Smooth muscle cell (in vitro differentiated cells): ENCODE measurements around the gene KRT83. TPM values are rescaled to one million over a fixed set of nuclear protein-coding genes. Genes with fewer than 3 reads are reported as not detected.
"Not testable (repeated sequence)": the region's sequence is repeated elsewhere in the genome, so short reads cannot be mapped to it uniquely, and the experiment has no call there.

Experiments used
- DNase-seq: peaks from one replicate; lab custom pipeline; 2025; ENCODE audit not compliant: unreplicated experiment; lab: John Stamatoyannopoulos, UW
- H2AFZ ChIP-seq: fragments of 200-600 bp; sonication (generic); 2 replicates; pipeline ENCODE4 v1.6.0; 2016; ENCODE audit warnings: antibody characterized with exemption, low read depth, mild to moderate bottlenecking
- H3F3A ChIP-seq: fragments of 200-600 bp; sonication (generic); 2 replicates; pipeline ENCODE4 v1.6.0; 2017; ENCODE audit warnings: antibody characterized with exemption, low read depth
- H3K27ac ChIP-seq: fragments of 200-600 bp; sonication (generic); 2 replicates; pipeline ENCODE4 v1.5.1; 2016; ENCODE audit warnings: low read depth, mild to moderate bottlenecking
- H3K27me3 ChIP-seq: fragments of 200-600 bp; sonication (generic); 2 replicates; pipeline ENCODE4 v1.6.1; 2016; ENCODE audit warnings: low read depth, mild to moderate bottlenecking
- H3K36me3 ChIP-seq: fragments of 200-600 bp; sonication (generic); 2 replicates; pipeline ENCODE4 v1.5.1; 2016; ENCODE audit warnings: low read depth
- H3K4me1 ChIP-seq: fragments of 200-600 bp; sonication (generic); 2 replicates; pipeline ENCODE4 v1.5.1; 2016; ENCODE audit warnings: low read depth
- H3K4me2 ChIP-seq: fragments of 200-600 bp; sonication (generic); 2 replicates; pipeline ENCODE4 v1.6.0; 2016; ENCODE audit warnings: mild to moderate bottlenecking
- H3K4me3 ChIP-seq: fragments of 200-600 bp; sonication (generic); 2 replicates; pipeline ENCODE4 v1.5.1; 2016; ENCODE audit warnings: mild to moderate bottlenecking
- H3K79me2 ChIP-seq: fragments of 200-600 bp; sonication (generic); 2 replicates; pipeline ENCODE4 v1.6.0; 2016; ENCODE audit warnings: low read depth, mild to moderate bottlenecking
- H3K9ac ChIP-seq: fragments of 200-600 bp; sonication (generic); 2 replicates; pipeline ENCODE4 v1.6.0; 2016; ENCODE audit warnings: low read depth
- H3K9me3 ChIP-seq: fragments of 200-600 bp; sonication (generic); replicated peaks from 2 replicates; pipeline ENCODE4 v1.5.1; 2016; ENCODE audit warnings: low read depth
- H4K20me1 ChIP-seq: fragments of 200-600 bp; sonication (generic); 2 replicates; pipeline ENCODE4 v1.6.0; 2016; ENCODE audit warnings: low read depth
- CTCF ChIP-seq: fragments of 200-600 bp; sonication (generic); IDR thresholded peaks from 2 replicates; pipeline ENCODE4 v1.5.1; 2017; ENCODE audit warnings: borderline replicate concordance, mild to moderate bottlenecking, antibody characterized with exemption; ENCODE audit not compliant: insufficient read depth, poor library complexity, severe bottlenecking
- WGBS: methylation state at CpG from one replicate; pipeline ENCODE4 v1.1.7; 2016; ENCODE audit warnings: low lambda C conversion rate; 5-methylcytosine and 5-hydroxymethylcytosine counted together
- polyA plus RNA-seq: library from polyadenylated mRNA; unstranded; fragments of >200 nt; fragmentation: Nextera tagmentation; extraction: Ambion mirVana; gene quantifications from 2 replicates; pipeline ENCODE4 v1.2.1, GENCODE V29; 2016
- total RNA-seq: library from RNA; depleted of rRNA; stranded (reverse); fragments of >200 nt; gene quantifications from 2 replicates; pipeline ENCODE4 v1.2.3, GENCODE V29; 2014

Gene KRT83
- total and polyA plus RNA-seq, 2 experiments from 2014 or later: not detected

- 91% methylated on average over 17 of the region's 17 CpGs for WGBS
- DNase-seq, H3K4me2 ChIP-seq: not testable (repeated sequence)
Observed at GRCh38 chr12:52287816-52288805, 33.1 kb downstream of the KRT83 start.

GRCh38 chr12:52286857-52287785 lies 34.1 kb downstream of the KRT83 start:
- not testable (repeated sequence) for H3K27ac ChIP-seq, H3K4me3 ChIP-seq, H3K4me1 ChIP-seq, H3K79me2 ChIP-seq, H3K9me3 ChIP-seq, H3K9ac ChIP-seq, H3K36me3 ChIP-seq, H2AFZ ChIP-seq, H3F3A ChIP-seq, H4K20me1 ChIP-seq, DNase-seq, H3K4me2 ChIP-seq, H3K27me3 ChIP-seq
- 88% methylated on average over 20 of the region's 21 CpGs for WGBS

More at GRCh38 chr12:52287816-52288805, 33.1 kb downstream of the KRT83 start:
- peaks cover 17% of the 10 kb centered on the region for H3K27me3 ChIP-seq
- not testable (repeated sequence) for H3F3A ChIP-seq, H2AFZ ChIP-seq, H3K36me3 ChIP-seq, H3K4me1 ChIP-seq, H3K79me2 ChIP-seq, H3K27ac ChIP-seq, H3K9me3 ChIP-seq, H4K20me1 ChIP-seq, H3K4me3 ChIP-seq, H3K9ac ChIP-seq

GRCh38 chr12:52285851-52286530 lies 35.2 kb downstream of the KRT83 start:
- H3K9me3 ChIP-seq: no peaks in the 10 kb centered on the region
- no peak overlapping the region for H3K27ac ChIP-seq
- H3K36me3 ChIP-seq: no peaks in the 10 kb centered on the region
- H3K4me2 ChIP-seq: no peak overlapping the region
- H4K20me1 ChIP-seq: no peaks in the 10 kb centered on the region
- TF ChIP-seq CTCF: no peak
- H2AFZ ChIP-seq: no peak overlapping the region
- H3K9ac ChIP-seq: no peak overlapping the region
- peaks cover 6% of the 10 kb centered on the region for H3K4me1 ChIP-seq
- H3K4me3 ChIP-seq: no peak overlapping the region
- H3F3A ChIP-seq: no peaks in the 10 kb centered on the region
- WGBS: 94% methylated on average over 24 of the region's 24 CpGs
- no peaks in the 10 kb centered on the region for H3K79me2 ChIP-seq
- no peak for DNase-seq
- H3K27me3 ChIP-seq: no peaks in the 10 kb centered on the region

GRCh38 chr12:52285172-52285745 lies 35.9 kb downstream of the KRT83 start:
- Histone ChIP-seq H3F3A (peaks cover 6% of the 10 kb centered on the region), H2AFZ (no peak overlapping the region), H3K79me2 (no peaks in the 10 kb centered on the region), H3K27ac (no peak overlapping the region), H3K4me1 (peaks cover 11% of the 10 kb centered on the region), H3K4me3 (no peak overlapping the region), H3K9me3 (no peaks in the 10 kb centered on the region), H3K36me3 (no peaks in the 10 kb centered on the region), H3K4me2 (no peak overlapping the region), H3K9ac (no peak overlapping the region), H4K20me1 (no peaks in the 10 kb centered on the region), H3K27me3 (no peaks in the 10 kb centered on the region)
- no peak for TF ChIP-seq CTCF
- DNase-seq: no peak
- WGBS: 80% methylated on average over 2 of the region's 2 CpGs
